HAP-1 (cell line): ENCODE data around the gene FBXO15.

Source experiments
- DNase-seq, 2 experiments: peaks; one replicate each; pipeline ENCODE4 v3.0.0-alpha.2; 2016 to 2020; ENCODE audit warnings: low spot score in 2 of 2
- H3K27me3 ChIP-seq: fragments of 250-450 bp; sonication (Bioruptor Pico); 2 replicates; pipeline ENCODE4 v1.5.1; 2020; ENCODE audit warnings: low read depth, mild to moderate bottlenecking, moderate library complexity
- H3K36me3 ChIP-seq: fragments of 250-450 bp; sonication (Bioruptor Pico); replicated peaks from 2 replicates; pipeline ENCODE4 v1.5.1; 2020; ENCODE audit warnings: mild to moderate bottlenecking
- H3K4me1 ChIP-seq: fragments of 250-450 bp; sonication (Bioruptor Pico); 2 replicates; pipeline ENCODE4 v1.5.1; 2020; ENCODE audit warnings: mild to moderate bottlenecking
- H3K4me3 ChIP-seq: fragments of 250-450 bp; sonication (Bioruptor Pico); 2 replicates; pipeline ENCODE4 v1.5.1; 2020; ENCODE audit warnings: mild to moderate bottlenecking, moderate library complexity
- H3K9me3 ChIP-seq: fragments of 250-450 bp; sonication (Bioruptor Pico); 2 replicates; pipeline ENCODE4 v1.5.1; 2020; ENCODE audit warnings: mild to moderate bottlenecking, moderate library complexity
- in situ Hi-C: fragments of 300-500 bp; cut with MboI; formaldehyde crosslinking; loops from 3 replicates; pipeline ENCODE4 v1.14.3; 2020; ENCODE audit warnings: low sequenced_read_pairs, inconsistent platforms, mixed read lengths

Gene FBXO15

GRCh38 chr18:74175658-74176057, 28.0 kb upstream of the FBXO15 start:
- DNase-seq = no peak
- peaks cover 7% of the 10 kb centered on the region for H3K27me3 ChIP-seq
- H3K4me3 ChIP-seq = no peak overlapping the region
- H3K9me3 ChIP-seq = no peaks in the 10 kb centered on the region
- H3K4me1 ChIP-seq = no peaks in the 10 kb centered on the region
- H3K36me3 ChIP-seq = no peaks in the 10 kb centered on the region
- in situ Hi-C loops = loop anchor here (25.0 kb wide), 1 partner anchor 312 kb away; the partner anchor contains the start of gene CNDP2

- Histone ChIP-seq H3K4me1 (no peaks in the 10 kb centered on the region), H3K9me3 (no peaks in the 10 kb centered on the region), H3K27me3 (peaks cover 7% of the 10 kb centered on the region), H3K36me3 (no peaks in the 10 kb centered on the region), H3K4me3 (no peak overlapping the region)
- in situ Hi-C loops = no loop called here
- DNase-seq = no peak
These were observed 25.8 kb upstream of the FBXO15 start for GRCh38 chr18:74173434-74173750.

GRCh38 chr18:74172697-74173433, 25.2 kb upstream of the FBXO15 start:
- in situ Hi-C loops = no loop called here
- no peaks in the 10 kb centered on the region for H3K9me3 ChIP-seq
- H3K4me3 ChIP-seq = no peak overlapping the region
- H3K27me3 ChIP-seq = peaks cover 6% of the 10 kb centered on the region
- no peaks in the 10 kb centered on the region for H3K36me3 ChIP-seq
- H3K4me1 ChIP-seq = no peaks in the 10 kb centered on the region
- no peak for DNase-seq

- DNase-seq = no peak
- in situ Hi-C loops = no loop called here
- H3K4me1 ChIP-seq = no peaks in the 10 kb centered on the region
- no peaks in the 10 kb centered on the region for H3K36me3 ChIP-seq
- H3K9me3 ChIP-seq = no peaks in the 10 kb centered on the region
- no peaks in the 10 kb centered on the region; the same call in 1 of the 2 replicates for H3K27me3 ChIP-seq
- no peak overlapping the region for H3K4me3 ChIP-seq
These were observed 24.4 kb upstream of the FBXO15 start for GRCh38 chr18:74171910-74172606.

GRCh38 chr18:74166386-74166785, 18.8 kb upstream of the FBXO15 start:
- in situ Hi-C loops = no loop called here
- H3K4me1 ChIP-seq = no peaks in the 10 kb centered on the region
- H3K36me3 ChIP-seq = no peaks in the 10 kb centered on the region
- DNase-seq = no peak
- H3K4me3 ChIP-seq = no peak overlapping the region
- H3K27me3 ChIP-seq = no peaks in the 10 kb centered on the region
- no peaks in the 10 kb centered on the region for H3K9me3 ChIP-seq

- no peak for DNase-seq
- no peak overlapping the region for H3K4me3 ChIP-seq
- no peaks in the 10 kb centered on the region for H3K27me3 ChIP-seq
- no peaks in the 10 kb centered on the region for H3K9me3 ChIP-seq
- in situ Hi-C loops = no loop called here
- H3K4me1 ChIP-seq = no peaks in the 10 kb centered on the region
- H3K36me3 ChIP-seq = peaks cover 12% of the 10 kb centered on the region
These were observed 15.5 kb upstream of the FBXO15 start for GRCh38 chr18:74163019-74163660.

- no peak overlapping the region for H3K4me3 ChIP-seq
- in situ Hi-C loops = no loop called here
- H3K4me1 ChIP-seq = peaks cover 3% of the 10 kb centered on the region
- DNase-seq = no peak
- H3K36me3 ChIP-seq = peaks cover 53% of the 10 kb centered on the region
- no peaks in the 10 kb centered on the region for H3K9me3 ChIP-seq
- no peaks in the 10 kb centered on the region for H3K27me3 ChIP-seq
These were observed 7.6 kb upstream of the FBXO15 start for GRCh38 chr18:74155276-74155675.

- H3K36me3 ChIP-seq = peaks cover 57% of the 10 kb centered on the region
- peaks cover 9% of the 10 kb centered on the region for H3K4me1 ChIP-seq
- in situ Hi-C loops = no loop called here
- no peaks in the 10 kb centered on the region for H3K9me3 ChIP-seq
- H3K4me3 ChIP-seq = no peak overlapping the region
- no peak for DNase-seq
- H3K27me3 ChIP-seq = no peaks in the 10 kb centered on the region
These were observed 7.1 kb upstream of the FBXO15 start for GRCh38 chr18:74154716-74155115.

GRCh38 chr18:74153793-74154192, 6.2 kb upstream of the FBXO15 start:
- H3K4me3 ChIP-seq = no peak overlapping the region
- peaks cover 55% of the 10 kb centered on the region for H3K36me3 ChIP-seq
- DNase-seq = no peak
- in situ Hi-C loops = no loop called here
- H3K4me1 ChIP-seq = peaks cover 12% of the 10 kb centered on the region
- H3K9me3 ChIP-seq = no peaks in the 10 kb centered on the region
- no peaks in the 10 kb centered on the region for H3K27me3 ChIP-seq

- H3K36me3 ChIP-seq = peaks cover 52% of the 10 kb centered on the region
- peaks cover 12% of the 10 kb centered on the region for H3K4me1 ChIP-seq
- H3K27me3 ChIP-seq = no peaks in the 10 kb centered on the region
- H3K9me3 ChIP-seq = no peaks in the 10 kb centered on the region
- in situ Hi-C loops = no loop called here
- no peak overlapping the region for H3K4me3 ChIP-seq
- no peak for DNase-seq
These were observed 5.7 kb upstream of the FBXO15 start for GRCh38 chr18:74153377-74153776.

- Histone ChIP-seq H3K4me1 (peaks cover 15% of the 10 kb centered on the region), H3K4me3 (no peak overlapping the region), H3K9me3 (no peaks in the 10 kb centered on the region), H3K27me3 (no peaks in the 10 kb centered on the region), H3K36me3 (peaks cover 47% of the 10 kb centered on the region)
- DNase-seq = no peak
- in situ Hi-C loops = no loop called here
These were observed 5.2 kb upstream of the FBXO15 start for GRCh38 chr18:74152857-74153256.

- no peak for DNase-seq
- in situ Hi-C loops = no loop called here
- no peaks in the 10 kb centered on the region for H3K27me3 ChIP-seq
- peaks cover 17% of the 10 kb centered on the region for H3K4me1 ChIP-seq
- H3K9me3 ChIP-seq = no peaks in the 10 kb centered on the region
- H3K4me3 ChIP-seq = no peak overlapping the region
- H3K36me3 ChIP-seq = peaks cover 42% of the 10 kb centered on the region
These were observed 4.6 kb upstream of the FBXO15 start for GRCh38 chr18:74152270-74152669.

GRCh38 chr18:74149878-74150277, 2.2 kb upstream of the FBXO15 start:
- H3K27me3 ChIP-seq = no peaks in the 10 kb centered on the region
- peak in 1 of 2 experiments; percentile 21 for DNase-seq
- H3K4me1 ChIP-seq = peaks cover 26% of the 10 kb centered on the region
- H3K9me3 ChIP-seq = peaks cover 3% of the 10 kb centered on the region; the same call in 1 of the 2 replicates
- peak overlapping the region; percentile 90 for H3K4me3 ChIP-seq
- in situ Hi-C loops = no loop called here
- H3K36me3 ChIP-seq = peaks cover 21% of the 10 kb centered on the region

- Histone ChIP-seq H3K4me3 (peak overlapping the region; percentile 90), H3K4me1 (peaks cover 26% of the 10 kb centered on the region), H3K27me3 (no peaks in the 10 kb centered on the region; the same call in 1 of the 2 replicates), H3K9me3 (peaks cover 3% of the 10 kb centered on the region; the same call in 1 of the 2 replicates), H3K36me3 (peaks cover 15% of the 10 kb centered on the region)
- DNase-seq = no peak
- in situ Hi-C loops = no loop called here
These were observed 973 bp upstream of the FBXO15 start for GRCh38 chr18:74148543-74149070.
